Measurements from ENCODE around the gene PLPP4.

DNA sequence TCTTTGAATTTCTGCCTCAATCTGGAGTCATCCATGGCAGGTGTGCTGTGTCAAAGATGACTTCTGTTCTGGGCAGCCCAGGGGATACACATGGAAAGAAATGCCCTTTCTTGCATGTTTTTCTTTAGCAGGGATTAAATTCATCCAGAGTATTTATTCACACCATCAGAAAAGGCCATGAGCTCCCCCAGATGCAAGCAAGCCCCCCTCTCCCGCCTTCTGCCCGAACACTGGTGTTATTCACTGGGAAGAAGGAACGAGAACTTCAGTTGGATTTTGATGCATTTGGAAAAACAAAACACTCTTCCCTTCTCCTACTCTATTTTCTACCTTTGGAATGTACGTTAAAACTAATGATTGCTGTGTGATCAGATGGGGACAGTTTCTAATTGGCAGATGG, 1.4 kb downstream of the PLPP4 start:
- TF ChIP-seq JUND (IDR thresholded peaks at IDR 0.05) (no peak), TAF1 (IDR thresholded peaks at IDR 0.05; ENCODE audit: borderline replicate concordance, low read depth, low read length) (no peak), YY1 (IDR thresholded peaks at IDR 0.05; ENCODE audit: low read depth) (no peak), GABPA (IDR thresholded peaks at IDR 0.05; ENCODE audit: low read depth) (no peak), NRF1 (IDR thresholded peaks at IDR 0.05; ENCODE audit: low read depth, low read length) (no peak), TCF12 (IDR thresholded peaks at IDR 0.05) (no peak), POLR2AphosphoS5 (IDR thresholded peaks at IDR 0.05; ENCODE audit: low read depth, low read length) (no peak), CHD2 (IDR thresholded peaks at IDR 0.05; ENCODE audit: low read length, partially characterized antibody) (no peak)
- TF ChIP-seq, protein P1, sequence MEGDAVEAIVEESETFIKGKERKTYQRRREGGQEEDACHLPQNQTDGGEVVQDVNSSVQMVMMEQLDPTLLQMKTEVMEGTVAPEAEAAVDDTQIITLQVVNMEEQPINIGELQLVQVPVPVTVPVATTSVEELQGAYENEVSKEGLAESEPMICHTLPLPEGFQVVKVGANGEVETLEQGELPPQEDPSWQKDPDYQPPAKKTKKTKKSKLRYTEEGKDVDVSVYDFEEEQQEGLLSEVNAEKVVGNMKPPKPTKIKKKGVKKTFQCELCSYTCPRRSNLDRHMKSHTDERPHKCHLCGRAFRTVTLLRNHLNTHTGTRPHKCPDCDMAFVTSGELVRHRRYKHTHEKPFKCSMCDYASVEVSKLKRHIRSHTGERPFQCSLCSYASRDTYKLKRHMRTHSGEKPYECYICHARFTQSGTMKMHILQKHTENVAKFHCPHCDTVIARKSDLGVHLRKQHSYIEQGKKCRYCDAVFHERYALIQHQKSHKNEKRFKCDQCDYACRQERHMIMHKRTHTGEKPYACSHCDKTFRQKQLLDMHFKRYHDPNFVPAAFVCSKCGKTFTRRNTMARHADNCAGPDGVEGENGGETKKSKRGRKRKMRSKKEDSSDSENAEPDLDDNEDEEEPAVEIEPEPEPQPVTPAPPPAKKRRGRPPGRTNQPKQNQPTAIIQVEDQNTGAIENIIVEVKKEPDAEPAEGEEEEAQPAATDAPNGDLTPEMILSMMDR (IDR thresholded peaks at IDR 0.05) = no peak
- TF ChIP-seq, protein P2, sequence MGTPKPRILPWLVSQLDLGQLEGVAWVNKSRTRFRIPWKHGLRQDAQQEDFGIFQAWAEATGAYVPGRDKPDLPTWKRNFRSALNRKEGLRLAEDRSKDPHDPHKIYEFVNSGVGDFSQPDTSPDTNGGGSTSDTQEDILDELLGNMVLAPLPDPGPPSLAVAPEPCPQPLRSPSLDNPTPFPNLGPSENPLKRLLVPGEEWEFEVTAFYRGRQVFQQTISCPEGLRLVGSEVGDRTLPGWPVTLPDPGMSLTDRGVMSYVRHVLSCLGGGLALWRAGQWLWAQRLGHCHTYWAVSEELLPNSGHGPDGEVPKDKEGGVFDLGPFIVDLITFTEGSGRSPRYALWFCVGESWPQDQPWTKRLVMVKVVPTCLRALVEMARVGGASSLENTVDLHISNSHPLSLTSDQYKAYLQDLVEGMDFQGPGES (IDR thresholded peaks at IDR 0.05; ENCODE audit: low read depth, low read length) = no peak
- TF ChIP-seq, protein P3, sequence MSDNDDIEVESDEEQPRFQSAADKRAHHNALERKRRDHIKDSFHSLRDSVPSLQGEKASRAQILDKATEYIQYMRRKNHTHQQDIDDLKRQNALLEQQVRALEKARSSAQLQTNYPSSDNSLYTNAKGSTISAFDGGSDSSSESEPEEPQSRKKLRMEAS (IDR thresholded peaks at IDR 0.05; ENCODE audit: low read depth) = no peak

Measured in SK-N-SH (cell line).